Common myeloid progenitor, CD34-positive (primary cell): ENCODE results near the gene MAFB.

Experiments used
- CTCF ChIA-PET: fragments of 350-600 bp; sonication (Branson Sonifier 250); formaldehyde crosslinking; loops from one replicate; lab custom pipeline; 2021; ENCODE audit warnings: antibody characterized with exemption; lab: Charles Lee
- POLR2A ChIA-PET: fragments of 350-600 bp; sonication (Branson Sonifier 250); formaldehyde crosslinking; loops from one replicate; lab custom pipeline; 2021; ENCODE audit warnings: antibody characterized with exemption; lab: Charles Lee
- DNase-seq, 3 donors: peaks; one replicate each; pipeline versions ENCODE4 v3.0.0 to v3.0.0-alpha.2; 2013
- H3K27ac ChIP-seq, 2 experiments: 1 replicate in 1 of 2; 2 replicates in 1 of 2; pipeline ENCODE4 v1.7.0; 2013; ENCODE audit warnings: inconsistent platforms in 2 of 2, low read length in 2 of 2, mild to moderate bottlenecking in 2 of 2, low read depth in 1 of 2, moderate library complexity in 1 of 2; ENCODE audit not compliant: severe bottlenecking in 2 of 2, insufficient read depth in 1 of 2, poor library complexity in 1 of 2
- H3K27me3 ChIP-seq, 5 experiments: replicated peaks in 2 of 5; 1 replicate in 3 of 5; 2 replicates in 2 of 5; pipeline versions ENCODE4 v1.6.1 to v1.7.0; 2013; ENCODE audit warnings: low read length in 4 of 5, mild to moderate bottlenecking in 2 of 5, moderate library complexity in 2 of 5, inconsistent platforms in 1 of 5; ENCODE audit not compliant: insufficient read depth in 5 of 5, control insufficient read depth in 4 of 5
- H3K36me3 ChIP-seq, 4 experiments: 1 replicate in 2 of 4; 2 replicates in 2 of 4; pipeline versions ENCODE4 v1.6.1 to v1.7.0; 2013; ENCODE audit warnings: low read length in 3 of 4, control low read depth in 1 of 4, mild to moderate bottlenecking in 1 of 4; ENCODE audit not compliant: control insufficient read depth in 4 of 4, insufficient read depth in 4 of 4
- H3K4me1 ChIP-seq, 4 experiments: 1 replicate in 3 of 4; 2 replicates in 1 of 4; pipeline versions ENCODE4 v1.6.1 to v1.7.1; 2013; ENCODE audit warnings: low read length in 3 of 4, mild to moderate bottlenecking in 3 of 4, control low read depth in 1 of 4, inconsistent platforms in 1 of 4, moderate library complexity in 1 of 4; ENCODE audit not compliant: control insufficient read depth in 4 of 4, insufficient read depth in 4 of 4; ENCODE audit errors: control extremely low read depth in 1 of 4
- H3K4me3 ChIP-seq, 7 experiments: 1 replicate in 4 of 7; 2 replicates in 3 of 7; pipeline versions ENCODE4 v1.5.1 to v1.7.0; 2013; ENCODE audit warnings: mild to moderate bottlenecking in 7 of 7, low read length in 6 of 7, moderate library complexity in 6 of 7, inconsistent platforms in 2 of 7, low read depth in 2 of 7, control low read depth in 1 of 7; ENCODE audit not compliant: insufficient read depth in 4 of 7, control insufficient read depth in 1 of 7; ENCODE audit errors: extremely low read depth in 1 of 7
- H3K9me3 ChIP-seq, 5 experiments: 1 replicate in 4 of 5; 2 replicates in 1 of 5; pipeline versions ENCODE4 v1.6.1 to v1.7.1; 2013; ENCODE audit warnings: low read length in 4 of 5, mild to moderate bottlenecking in 2 of 5, inconsistent platforms in 1 of 5, low read depth in 1 of 5, moderate library complexity in 1 of 5; ENCODE audit not compliant: control insufficient read depth in 4 of 5, insufficient read depth in 2 of 5; ENCODE audit errors: control extremely low read depth in 1 of 5
- WGBS: methylation state at CpG from one replicate; pipeline ENCODE4 v1.1.5; 2013; ENCODE audit not compliant: insufficient coverage; 5-methylcytosine and 5-hydroxymethylcytosine counted together

The MAFB gene

DNA sequence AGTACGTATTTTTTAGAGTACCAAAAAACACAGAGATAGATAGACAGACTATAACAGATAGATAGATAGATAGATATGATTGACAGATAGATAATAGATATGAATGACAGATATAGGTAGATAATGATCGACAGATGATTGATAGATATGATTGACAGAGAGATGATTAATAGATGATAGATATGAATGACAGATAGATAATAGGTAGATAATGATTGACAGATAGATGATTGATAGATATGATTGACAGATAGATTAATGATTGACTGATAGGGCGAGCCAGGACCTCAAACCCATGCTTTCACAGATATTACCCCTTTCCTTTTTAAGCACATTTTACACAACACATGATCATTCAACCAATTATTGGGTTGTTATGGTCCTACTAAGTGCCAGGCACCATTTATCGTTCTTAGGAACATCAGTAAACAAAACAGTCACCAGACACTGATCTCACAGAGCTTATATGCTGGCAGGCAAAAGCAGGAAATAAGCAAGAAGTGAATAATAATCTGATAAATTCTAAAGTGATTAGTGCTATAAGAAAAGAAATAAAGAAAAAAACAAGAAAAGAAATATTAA is 11.6 kb downstream of the MAFB start:
- DNase-seq: no peak
- ChIA-PET POLR2A (no interaction called here), CTCF (no interaction called here)
- Histone ChIP-seq H3K4me3 (no peak overlapping the region), H3K27ac (no peak overlapping the region), H3K36me3 (no peaks in the 10 kb centered on the region), H3K27me3 (peaks cover 7 to 82% (median 32%) of the 10 kb centered on the region in 5 experiments), H3K4me1 (peaks cover 0 to 4% (median 1%) of the 10 kb centered on the region in 4 experiments), H3K9me3 (no peaks in the 10 kb centered on the region)
- 100% methylated on average over 1 of the region's 4 CpGs for WGBS

GRCh38 chr20:40676491-40677269 is 12.4 kb downstream of the MAFB start:
- Histone ChIP-seq H3K36me3 (no peaks in the 10 kb centered on the region), H3K27me3 (peaks cover 7 to 78% (median 27%) of the 10 kb centered on the region in 5 experiments), H3K27ac (no peak overlapping the region), H3K9me3 (no peaks in the 10 kb centered on the region), H3K4me1 (peaks cover 0 to 4% (median 1%) of the 10 kb centered on the region in 4 experiments), H3K4me3 (no peak overlapping the region)
- DNase-seq: no peak
- WGBS: 10% methylated on average over 2 of the region's 7 CpGs
- ChIA-PET CTCF (no interaction called here), POLR2A (interaction anchor here (0.6 kb wide), 1 partner anchor 27 kb away, joined by 3 read pairs; no protein-coding TSS in a partner anchor)

DNA sequence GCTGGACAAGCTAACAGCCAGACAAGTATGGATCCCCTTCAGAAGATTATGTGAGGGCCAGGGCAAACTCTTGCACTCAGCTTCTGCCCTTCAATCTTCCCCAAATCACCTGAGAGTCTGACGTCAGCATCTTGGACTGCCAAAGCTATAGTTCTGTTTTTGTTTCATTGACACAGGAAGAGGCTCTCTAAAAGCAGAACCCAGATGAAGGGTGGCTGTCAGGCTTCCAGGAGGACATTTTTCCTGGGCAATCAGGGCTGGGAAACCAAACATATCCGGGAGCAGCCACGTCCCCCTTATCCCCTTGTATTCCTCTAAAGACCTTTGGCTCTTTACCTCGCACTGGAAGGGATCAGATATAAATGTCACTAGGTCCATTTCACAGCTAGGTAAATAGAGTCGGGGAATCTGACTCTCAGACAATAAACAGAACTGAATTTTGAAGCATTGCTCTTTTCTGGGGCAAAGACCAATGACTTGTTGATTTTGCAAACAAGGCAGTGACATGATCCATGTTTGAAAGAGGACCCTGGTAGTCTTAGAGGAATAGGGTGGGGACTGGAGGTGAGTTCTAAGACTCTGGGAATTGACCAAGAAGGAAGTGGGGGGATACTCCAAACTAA is 13.3 kb downstream of the MAFB start:
- peaks cover 0 to 4% (median 1%) of the 10 kb centered on the region in 4 experiments for H3K4me1 ChIP-seq
- no peak overlapping the region for H3K27ac ChIP-seq
- DNase-seq: no peak
- peaks cover 7 to 68% (median 20%) of the 10 kb centered on the region in 5 experiments for H3K27me3 ChIP-seq
- ChIA-PET CTCF (no interaction called here), POLR2A (no interaction called here)
- WGBS: 67% methylated on average over 4 of the region's 5 CpGs
- no peak overlapping the region for H3K4me3 ChIP-seq
- no peaks in the 10 kb centered on the region for H3K9me3 ChIP-seq
- H3K36me3 ChIP-seq: no peaks in the 10 kb centered on the region

DNA sequence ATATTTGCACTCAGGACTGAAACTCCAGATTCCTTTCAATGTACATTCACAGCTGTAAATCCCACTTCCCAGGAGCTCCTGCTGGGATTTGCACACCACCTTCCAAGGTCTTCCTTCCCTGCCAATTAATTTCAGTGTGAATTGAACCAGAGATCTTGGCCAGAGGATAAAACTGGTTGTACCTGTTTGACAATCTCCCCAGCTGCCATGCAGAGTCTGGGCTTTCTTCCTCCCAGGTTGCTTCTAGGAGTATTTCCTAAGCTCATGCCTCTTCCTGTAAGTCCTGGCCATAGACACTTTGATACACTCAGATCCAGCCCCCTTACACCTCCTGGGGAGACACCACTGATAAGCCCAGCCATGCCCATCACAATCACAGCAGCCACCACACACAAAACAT is 15.6 kb downstream of the MAFB start:
- ChIA-PET CTCF (interaction anchor here (1.2 kb wide), 1 partner anchor 11 kb away, joined by 3 read pairs; no protein-coding TSS in a partner anchor), POLR2A (interaction anchor here (0.6 kb wide), 1 partner anchor 52 kb away, joined by 3 read pairs; no protein-coding TSS in a partner anchor)
- Histone ChIP-seq H3K9me3 (no peaks in the 10 kb centered on the region), H3K27me3 (peaks cover 4 to 48% (median 22%) of the 10 kb centered on the region in 5 experiments), H3K36me3 (no peaks in the 10 kb centered on the region), H3K4me1 (peaks cover 0 to 4% (median under 1%) of the 10 kb centered on the region in 4 experiments), H3K4me3 (no peak overlapping the region), H3K27ac (no peak overlapping the region)
- no peak for DNase-seq

DNA sequence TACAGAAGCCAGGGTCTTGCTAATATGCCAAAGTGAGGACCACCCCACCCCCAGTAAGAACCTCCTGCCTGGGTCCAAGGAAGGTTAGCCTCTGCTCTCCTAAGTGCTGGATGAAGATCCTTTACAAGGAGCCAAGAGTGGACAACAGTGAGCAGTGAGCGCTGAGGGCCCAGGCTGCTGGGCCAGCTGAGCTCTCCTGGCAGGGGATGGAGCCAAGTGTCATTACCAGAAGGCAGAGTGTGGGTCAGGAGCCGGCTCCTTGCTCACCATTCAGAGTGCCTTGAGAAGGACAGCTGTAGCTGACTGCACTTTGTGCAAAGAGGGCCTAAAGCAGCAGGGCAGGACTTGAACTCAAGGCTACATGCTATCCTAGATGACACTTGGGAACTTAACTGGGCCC is 16.9 kb downstream of the MAFB start:
- Histone ChIP-seq H3K27me3 (peaks cover 4 to 43% (median 18%) of the 10 kb centered on the region in 5 experiments), H3K9me3 (no peaks in the 10 kb centered on the region), H3K4me1 (no peaks in the 10 kb centered on the region), H3K36me3 (no peaks in the 10 kb centered on the region), H3K4me3 (no peak overlapping the region), H3K27ac (no peak overlapping the region)
- ChIA-PET POLR2A (no interaction called here), CTCF (no interaction called here)
- 100% methylated on average over 2 of the region's 2 CpGs for WGBS
- no peak for DNase-seq

GRCh38 chr20:40670253-40670652 is 18.8 kb downstream of the MAFB start:
- CTCF ChIA-PET: no interaction called here
- Histone ChIP-seq H3K36me3 (no peaks in the 10 kb centered on the region), H3K4me3 (no peak overlapping the region), H3K27me3 (peaks cover 2 to 26% (median 11%) of the 10 kb centered on the region in 5 experiments), H3K27ac (no peak overlapping the region), H3K4me1 (no peaks in the 10 kb centered on the region), H3K9me3 (no peaks in the 10 kb centered on the region)
- 92% methylated on average over 2 of the region's 2 CpGs for WGBS
- POLR2A ChIA-PET: no interaction called here
- no peak for DNase-seq

DNA sequence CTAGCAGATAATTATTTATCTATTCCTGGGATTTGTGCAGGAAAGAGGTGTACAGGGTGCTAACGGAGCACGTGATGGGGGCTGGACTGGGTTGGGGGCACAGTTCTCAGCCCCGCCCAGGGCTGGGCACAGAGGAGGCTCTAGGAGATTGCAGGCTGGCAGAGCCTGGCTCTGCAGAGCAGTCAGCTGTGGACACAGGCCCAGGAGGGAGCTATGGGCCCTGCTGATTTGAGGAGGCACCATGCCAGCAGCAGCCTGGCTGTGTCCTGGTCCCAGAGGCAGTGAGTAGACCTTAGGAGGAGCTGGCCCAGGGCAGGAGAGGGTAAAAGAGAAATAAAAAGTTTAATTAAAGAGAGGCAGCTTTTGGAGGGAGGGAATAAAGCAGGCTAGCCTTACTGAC is 19.3 kb downstream of the MAFB start:
- no peak overlapping the region for H3K27ac ChIP-seq
- POLR2A ChIA-PET: no interaction called here
- no peaks in the 10 kb centered on the region for H3K4me1 ChIP-seq
- H3K36me3 ChIP-seq: no peaks in the 10 kb centered on the region
- H3K27me3 ChIP-seq: peaks cover 2 to 23% (median 11%) of the 10 kb centered on the region in 5 experiments
- no peaks in the 10 kb centered on the region for H3K9me3 ChIP-seq
- WGBS: 88% methylated on average over 3 of the region's 3 CpGs
- no peak for DNase-seq
- no peak overlapping the region for H3K4me3 ChIP-seq
- CTCF ChIA-PET: no interaction called here
